Common myeloid progenitor, CD34-positive (primary cell): ENCODE measurements around the gene MINK1. TPM values are rescaled to one million over a fixed set of nuclear protein-coding genes. Genes with fewer than 3 reads are reported as not detected.
A peak's percentile ranks its signal among the peaks of the same experiment; 100 is the strongest.

Source experiments
- CTCF ChIA-PET: fragments of 350-600 bp; sonication (Branson Sonifier 250); formaldehyde crosslinking; loops from one replicate; lab custom pipeline; 2021; ENCODE audit warnings: antibody characterized with exemption; lab: Charles Lee
- POLR2A ChIA-PET: fragments of 350-600 bp; sonication (Branson Sonifier 250); formaldehyde crosslinking; loops from one replicate; lab custom pipeline; 2021; ENCODE audit warnings: antibody characterized with exemption; lab: Charles Lee
- DNase-seq, 3 donors: peaks; one replicate each; pipeline versions ENCODE4 v3.0.0 to v3.0.0-alpha.2; 2013
- H3K27ac ChIP-seq, 2 experiments: 1 replicate in 1 of 2; 2 replicates in 1 of 2; pipeline ENCODE4 v1.7.0; 2013; ENCODE audit warnings: inconsistent platforms in 2 of 2, low read length in 2 of 2, mild to moderate bottlenecking in 2 of 2, low read depth in 1 of 2, moderate library complexity in 1 of 2; ENCODE audit not compliant: severe bottlenecking in 2 of 2, insufficient read depth in 1 of 2, poor library complexity in 1 of 2
- H3K27me3 ChIP-seq, 5 experiments: replicated peaks in 2 of 5; 1 replicate in 3 of 5; 2 replicates in 2 of 5; pipeline versions ENCODE4 v1.6.1 to v1.7.0; 2013; ENCODE audit warnings: low read length in 4 of 5, mild to moderate bottlenecking in 2 of 5, moderate library complexity in 2 of 5, inconsistent platforms in 1 of 5; ENCODE audit not compliant: insufficient read depth in 5 of 5, control insufficient read depth in 4 of 5
- H3K36me3 ChIP-seq, 4 experiments: 1 replicate in 2 of 4; 2 replicates in 2 of 4; pipeline versions ENCODE4 v1.6.1 to v1.7.0; 2013; ENCODE audit warnings: low read length in 3 of 4, control low read depth in 1 of 4, mild to moderate bottlenecking in 1 of 4; ENCODE audit not compliant: control insufficient read depth in 4 of 4, insufficient read depth in 4 of 4
- H3K4me1 ChIP-seq, 4 experiments: 1 replicate in 3 of 4; 2 replicates in 1 of 4; pipeline versions ENCODE4 v1.6.1 to v1.7.1; 2013; ENCODE audit warnings: low read length in 3 of 4, mild to moderate bottlenecking in 3 of 4, control low read depth in 1 of 4, inconsistent platforms in 1 of 4, moderate library complexity in 1 of 4; ENCODE audit not compliant: control insufficient read depth in 4 of 4, insufficient read depth in 4 of 4; ENCODE audit errors: control extremely low read depth in 1 of 4
- H3K4me3 ChIP-seq, 7 experiments: 1 replicate in 4 of 7; 2 replicates in 3 of 7; pipeline versions ENCODE4 v1.5.1 to v1.7.0; 2013; ENCODE audit warnings: mild to moderate bottlenecking in 7 of 7, low read length in 6 of 7, moderate library complexity in 6 of 7, inconsistent platforms in 2 of 7, low read depth in 2 of 7, control low read depth in 1 of 7; ENCODE audit not compliant: insufficient read depth in 4 of 7, control insufficient read depth in 1 of 7; ENCODE audit errors: extremely low read depth in 1 of 7
- H3K9me3 ChIP-seq, 5 experiments: 1 replicate in 4 of 5; 2 replicates in 1 of 5; pipeline versions ENCODE4 v1.6.1 to v1.7.1; 2013; ENCODE audit warnings: low read length in 4 of 5, mild to moderate bottlenecking in 2 of 5, inconsistent platforms in 1 of 5, low read depth in 1 of 5, moderate library complexity in 1 of 5; ENCODE audit not compliant: control insufficient read depth in 4 of 5, insufficient read depth in 2 of 5; ENCODE audit errors: control extremely low read depth in 1 of 5
- WGBS: methylation state at CpG from one replicate; pipeline ENCODE4 v1.1.5; 2013; ENCODE audit not compliant: insufficient coverage; 5-methylcytosine and 5-hydroxymethylcytosine counted together
- polyA plus RNA-seq: library from polyadenylated mRNA; unstranded; fragments of 120-200 nt; gene quantifications from one replicate; pipeline ENCODE4 v1.2.1, GENCODE V29; 2013

The MINK1 gene
- polyA plus RNA-seq: 17.4 TPM

GRCh38 chr17:4833178-4833940 lies at the start of gene MINK1:
Gene MINK1, plus strand, starts transcription at chr17:4833340. Its CDS starts 244 bp downstream, at chr17:4833584.
- H3K27me3 ChIP-seq: peaks cover 0 to 2% (median 0%) of the 10 kb centered on the region in 5 experiments
- CTCF ChIA-PET: interaction anchor here (1.1 to 1.5 kb wide), 3 partner anchors 14 to 47 kb away, joined by 3 to 4 read pairs (median 3); no protein-coding TSS in a partner anchor
- POLR2A ChIA-PET: interaction anchor here (0.6 kb wide), 1 partner anchor 53 kb away, joined by 5 read pairs; no protein-coding TSS in a partner anchor
- no peaks in the 10 kb centered on the region for H3K9me3 ChIP-seq
- peak within 1 kb of the TSS in 1 of 2 experiments; percentile 76 for H3K27ac ChIP-seq
- WGBS: 0% methylated on average over 56 of the region's 91 CpGs
- peak; percentile 90 to 95 (median 94) for DNase-seq
- H3K4me3 ChIP-seq: peak within 1 kb of the TSS; percentile 65 to 87 (median 81)
- peaks cover 4 to 22% (median 12%) of the 10 kb centered on the region in 4 experiments for H3K4me1 ChIP-seq
- peaks cover 0 to 7% (median 5%) of the 10 kb centered on the region in 4 experiments for H3K36me3 ChIP-seq

GRCh38 chr17:4785311-4786105 lies 47.6 kb upstream of the MINK1 start:
- CTCF ChIA-PET: interaction anchor here (1.0 to 5.9 kb wide), 5 partner anchors 12 to 105 kb away, joined by 3 to 40 read pairs (median 5); no protein-coding TSS in a partner anchor
- DNase-seq: peak in 2 of 3 donors; percentile 29 to 48
- WGBS: 3% methylated on average over 47 of the region's 61 CpGs
- no peaks in the 10 kb centered on the region for H3K36me3 ChIP-seq
- H3K27ac ChIP-seq: no peak overlapping the region
- H3K27me3 ChIP-seq: peaks cover 4 to 81% (median 41%) of the 10 kb centered on the region in 5 experiments
- H3K9me3 ChIP-seq: no peaks in the 10 kb centered on the region
- peak overlapping the region in 3 of 7 experiments; percentile 24 to 48 (median 36) for H3K4me3 ChIP-seq
- H3K4me1 ChIP-seq: peaks cover 0 to 40% (median 28%) of the 10 kb centered on the region in 4 experiments
- POLR2A ChIA-PET: no interaction called here

GRCh38 chr17:4786106-4786511 lies 47.0 kb upstream of the MINK1 start, which contains the start of gene VMO1:
Gene VMO1, minus strand, starts transcription at chr17:4786364. Its CDS starts 12 bp downstream, at chr17:4786352.
- H3K36me3 ChIP-seq: no peaks in the 10 kb centered on the region
- no peaks in the 10 kb centered on the region for H3K9me3 ChIP-seq
- peak in 2 of 3 donors; percentile 48 for DNase-seq
- CTCF ChIA-PET: interaction anchor here (0.8 to 5.9 kb wide), 8 partner anchors 12 to 104 kb away, joined by 3 to 40 read pairs (median 4); no protein-coding TSS in a partner anchor
- H3K27me3 ChIP-seq: peaks cover 4 to 81% (median 40%) of the 10 kb centered on the region in 5 experiments
- H3K4me1 ChIP-seq: peaks cover 0 to 43% (median 30%) of the 10 kb centered on the region in 4 experiments
- POLR2A ChIA-PET: no interaction called here
- peak within 1 kb of the TSS in 3 of 7 experiments; percentile 24 to 48 (median 36) for H3K4me3 ChIP-seq
- whole genome bisulfite sequencing: 2% methylated on average over 20 of the region's 24 CpGs
- no peak within 1 kb of the TSS for H3K27ac ChIP-seq

- DNase-seq: no peak
- WGBS: 7% methylated on average over 3 of the region's 6 CpGs
- ChIA-PET POLR2A (no interaction called here), CTCF (interaction anchor here (0.8 to 5.9 kb wide), 8 partner anchors 11 to 104 kb away, joined by 3 to 40 read pairs (median 4); no protein-coding TSS in a partner anchor)
- H3K9me3 ChIP-seq: no peaks in the 10 kb centered on the region
- peaks cover 4 to 81% (median 40%) of the 10 kb centered on the region in 5 experiments for H3K27me3 ChIP-seq
- no peak overlapping the region for H3K4me3 ChIP-seq
- no peak overlapping the region for H3K27ac ChIP-seq
- no peaks in the 10 kb centered on the region for H3K36me3 ChIP-seq
- H3K4me1 ChIP-seq: peaks cover 0 to 43% (median 30%) of the 10 kb centered on the region in 4 experiments
These were observed 46.6 kb upstream of the MINK1 start for GRCh38 chr17:4786516-4786915.

DNA sequence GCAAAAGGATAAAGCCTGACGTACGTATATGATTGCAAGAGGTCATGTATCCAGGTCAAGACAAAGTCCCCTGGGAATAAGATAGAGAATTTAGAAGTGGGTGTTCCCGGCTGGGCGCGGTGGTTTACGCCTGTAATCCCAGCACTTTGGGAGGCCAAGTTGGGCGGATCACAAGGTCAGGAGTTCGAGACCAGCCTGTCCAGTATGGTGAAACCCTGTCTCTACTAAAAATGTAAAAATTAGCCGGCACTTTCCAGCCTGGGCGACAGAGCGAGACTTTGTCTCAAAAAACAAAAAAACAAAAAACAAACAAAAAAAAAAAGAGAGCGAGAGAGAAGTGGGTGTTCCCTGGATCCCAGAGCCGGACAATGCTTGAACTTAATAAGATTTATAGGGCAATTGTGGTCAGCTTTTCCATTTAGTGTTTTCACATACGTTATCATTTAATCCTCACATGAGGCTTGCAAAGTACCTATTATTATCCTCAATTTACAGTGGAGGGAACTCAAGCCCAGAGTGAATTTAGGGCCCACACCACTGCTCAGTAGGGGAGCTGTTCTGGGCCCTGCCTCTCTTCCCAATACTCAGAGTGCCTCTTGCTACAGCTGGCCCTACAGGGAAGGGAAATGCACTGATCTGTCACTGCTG lies 44.9 kb upstream of the MINK1 start:
- Histone ChIP-seq H3K36me3 (no peaks in the 10 kb centered on the region), H3K9me3 (no peaks in the 10 kb centered on the region), H3K27ac (no peak overlapping the region), H3K4me3 (no peak overlapping the region), H3K27me3 (peaks cover 4 to 68% (median 38%) of the 10 kb centered on the region in 5 experiments), H3K4me1 (peaks cover 0 to 39% (median 30%) of the 10 kb centered on the region in 4 experiments)
- POLR2A ChIA-PET: no interaction called here
- no peak for DNase-seq
- CTCF ChIA-PET: interaction anchor here (0.8 to 5.9 kb wide), 10 partner anchors 9 to 103 kb away, joined by 3 to 40 read pairs (median 5); no protein-coding TSS in a partner anchor
- WGBS: 90% methylated on average over 11 of the region's 14 CpGs
